Keratinocyte (primary cell): ENCODE measurements around the gene DUSP2. TPM values are rescaled to one million over a fixed set of nuclear protein-coding genes. Genes with fewer than 3 reads are reported as not detected.

ENCODE experiments used
- DNase-seq: peaks from one replicate; pipeline ENCODE4 v3.0.0-alpha.2; 2011; ENCODE audit warnings: low read depth, missing footprints, low spot score
- FAIRE-seq: peaks from 2 replicates; lab custom pipeline; 2011; peaks lifted over from hg19 to GRCh38; lab: Jason Lieb, UNC
- H2AFZ ChIP-seq: 2 replicates; pipeline ENCODE4 v1.6.0; 2012; ENCODE audit warnings: low read length, control low read depth, inconsistent platforms; ENCODE audit not compliant: control insufficient read depth
- H3K27ac ChIP-seq: 2 replicates; pipeline ENCODE4 v1.5.1; 2011; ENCODE audit warnings: low read length; ENCODE audit not compliant: control insufficient read depth, insufficient read depth
- H3K27me3 ChIP-seq: 3 replicates; pipeline ENCODE4 v1.6.0; 2011; ENCODE audit warnings: low read length; ENCODE audit not compliant: control insufficient read depth, insufficient read depth; ENCODE audit errors: extremely low read depth
- H3K36me3 ChIP-seq, 2 experiments: 2 replicates in 1 of 2; 3 replicates in 1 of 2; pipeline ENCODE4 v1.5.1; 2011; ENCODE audit warnings: low read length in 2 of 2, mild to moderate bottlenecking in 1 of 2; ENCODE audit not compliant: control insufficient read depth in 2 of 2, insufficient read depth in 2 of 2; ENCODE audit errors: extremely low read depth in 1 of 2
- H3K4me1 ChIP-seq: 3 replicates; pipeline ENCODE4 v1.5.1; 2011; ENCODE audit warnings: low read length; ENCODE audit not compliant: control insufficient read depth, insufficient read depth; ENCODE audit errors: extremely low read depth
- H3K4me2 ChIP-seq: 3 replicates; pipeline ENCODE4 v1.6.0; 2011; ENCODE audit warnings: low read depth, low read length; ENCODE audit not compliant: control insufficient read depth, insufficient read depth; ENCODE audit errors: extremely low read depth
- H3K4me3 ChIP-seq, 3 experiments: fragments of 200-600 bp in 1 of 3; sonication (generic) in 1 of 3; 2 replicates in 2 of 3; 3 replicates in 1 of 3; pipeline ENCODE4 v1.5.1; 2011 to 2016; ENCODE audit warnings: low read length in 3 of 3, mild to moderate bottlenecking in 3 of 3, control low read depth in 2 of 3, inconsistent platforms in 1 of 3, low read depth in 1 of 3, mixed read lengths in 1 of 3, mixed run types in 1 of 3, moderate library complexity in 1 of 3; ENCODE audit not compliant: control insufficient read depth in 2 of 3, insufficient read depth in 2 of 3; ENCODE audit errors: extremely low read depth in 1 of 3
- H3K79me2 ChIP-seq: 2 replicates; pipeline ENCODE4 v1.6.0; 2012; ENCODE audit warnings: low read length; ENCODE audit not compliant: control insufficient read depth, insufficient read depth
- H3K9ac ChIP-seq: 3 replicates; pipeline ENCODE4 v1.6.0; 2011; ENCODE audit warnings: low read length; ENCODE audit not compliant: control insufficient read depth, insufficient read depth; ENCODE audit errors: extremely low read depth
- H3K9me1 ChIP-seq: 3 replicates; pipeline ENCODE4 v1.6.0; 2011; ENCODE audit warnings: low read length; ENCODE audit not compliant: control insufficient read depth, insufficient read depth; ENCODE audit errors: extremely low read depth
- H3K9me3 ChIP-seq: 2 replicates; pipeline ENCODE4 v1.5.1; 2012; ENCODE audit warnings: low read depth, low read length; ENCODE audit not compliant: control insufficient read depth
- H4K20me1 ChIP-seq: 3 replicates; pipeline ENCODE4 v1.6.0; 2011; ENCODE audit warnings: low read length; ENCODE audit not compliant: control insufficient read depth, insufficient read depth; ENCODE audit errors: extremely low read depth
- CTCF ChIP-seq, 3 experiments: IDR thresholded peaks in 1 of 3; conservative IDR thresholded peaks in 1 of 3; optimal IDR thresholded peaks in 1 of 3; 2 replicates in 2 of 3; 3 replicates in 1 of 3; pipeline versions ENCODE3 to v1.5.1; 2011; ENCODE audit warnings: low read length in 3 of 3, mild to moderate bottlenecking in 3 of 3, moderate library complexity in 2 of 3, control low read depth in 1 of 3, inconsistent platforms in 1 of 3; ENCODE audit not compliant: insufficient read depth in 2 of 3; ENCODE audit errors: extremely low read depth in 1 of 3
- EZH2 ChIP-seq: IDR thresholded peaks from one replicate; pipeline ENCODE4 v1.6.1; 2012; ENCODE audit warnings: inconsistent platforms, mild to moderate bottlenecking, low read length, moderate library complexity
- dilution Hi-C: fragments of 300-500 bp; cut with MboI; formaldehyde crosslinking; loops from one replicate; pipeline ENCODE4 v1.7.0; 2020; ENCODE audit warnings: low sequenced_read_pairs; ENCODE audit not compliant: extremely low pct_ligation_motif_present
- polyA plus RNA-seq, 5 experiments: library from polyadenylated mRNA; depleted of rRNA in 3 of 5; stranded (reverse) in 3 of 5; stranded (forward) in 1 of 5; unstranded in 1 of 5; fragments of >200 nt; gene quantifications; 1 replicate in 1 of 5; 2 replicates in 3 of 5; 3 replicates in 1 of 5; pipeline versions ENCODE4 v1.2.1 to v1.2.3, GENCODE V29; 2011 to 2012; ENCODE audit warnings: missing spikeins in 2 of 5, low read depth in 1 of 5, low replicate concordance in 1 of 5

DUSP2 gene
- polyA plus RNA-seq, 1 donor (not counting 4 experiments of a cell fraction or from before 2014, with no cell fraction given): 1.2 TPM

GRCh38 chr2:96176661-96177060 lies 31.4 kb upstream of the DUSP2 start:
- FAIRE-seq: no peak
- no peak overlapping the region for H3K27ac ChIP-seq

GRCh38 chr2:96175951-96176350 lies 30.7 kb upstream of the DUSP2 start:
- H3K36me3 ChIP-seq: no peaks in the 10 kb centered on the region
- H3K79me2 ChIP-seq: no peaks in the 10 kb centered on the region
- H3K9me1 ChIP-seq: no peaks in the 10 kb centered on the region
- H2AFZ ChIP-seq: no peak overlapping the region
- FAIRE-seq (no peak), DNase-seq (no peak)
- no peak for TF ChIP-seq CTCF (optimal IDR thresholded peaks at IDR 0.05 in 1 of 3, IDR thresholded peaks at IDR 0.05 in 1 of 3, conservative IDR thresholded peaks at IDR 0.05 in 1 of 3; ENCODE audit: extremely low read depth in 1 of 3, insufficient read depth in 2 of 3, low read length in 3 of 3)
- TF ChIP-seq EZH2: no peak
- no peak overlapping the region for H3K4me3 ChIP-seq
- dilution Hi-C loops: no loop called here
- no peaks in the 10 kb centered on the region for H3K4me1 ChIP-seq
- H3K9me3 ChIP-seq: no peaks in the 10 kb centered on the region
- no peak overlapping the region for H3K9ac ChIP-seq
- no peaks in the 10 kb centered on the region for H3K27me3 ChIP-seq
- H4K20me1 ChIP-seq: no peaks in the 10 kb centered on the region
- H3K27ac ChIP-seq: no peak overlapping the region
- H3K4me2 ChIP-seq: no peak overlapping the region

More at GRCh38 chr2:96176661-96177060, 31.4 kb upstream of the DUSP2 start:
- DNase-seq: no peak
- H3K9me1 ChIP-seq: no peaks in the 10 kb centered on the region
- H3K36me3 ChIP-seq: no peaks in the 10 kb centered on the region
- no peak overlapping the region for H3K4me2 ChIP-seq
- H3K9ac ChIP-seq: no peak overlapping the region
- no peaks in the 10 kb centered on the region for H3K9me3 ChIP-seq
- TF ChIP-seq EZH2: no peak
- TF ChIP-seq CTCF (optimal IDR thresholded peaks at IDR 0.05 in 1 of 3, IDR thresholded peaks at IDR 0.05 in 1 of 3, conservative IDR thresholded peaks at IDR 0.05 in 1 of 3; ENCODE audit: extremely low read depth in 1 of 3, insufficient read depth in 2 of 3, low read length in 3 of 3): no peak
- dilution Hi-C loops: no loop called here
- H3K4me3 ChIP-seq: no peak overlapping the region
- no peaks in the 10 kb centered on the region for H3K79me2 ChIP-seq
- no peak overlapping the region for H2AFZ ChIP-seq
- no peaks in the 10 kb centered on the region for H3K27me3 ChIP-seq
- no peaks in the 10 kb centered on the region for H4K20me1 ChIP-seq
- H3K4me1 ChIP-seq: no peaks in the 10 kb centered on the region
